Colonic mucosa (tissue), 4 donors: ENCODE results near the gene DEFB114. TPM values are rescaled to one million over a fixed set of nuclear protein-coding genes. Genes with fewer than 3 reads are reported as not detected.

Experiments used
- DNase-seq: peaks from one replicate; pipeline ENCODE4 v3.0.0-alpha.2; 2020
- H3K27ac ChIP-seq: fragments of 200-600 bp; one replicate; pipeline ENCODE4 v1.8.0; 2021
- H3K27me3 ChIP-seq: fragments of 200-600 bp; one replicate; pipeline ENCODE4 v1.8.0; 2021
- H3K36me3 ChIP-seq: fragments of 200-600 bp; one replicate; pipeline ENCODE4 v1.8.0; 2021
- H3K4me1 ChIP-seq: fragments of 200-600 bp; one replicate; pipeline ENCODE4 v1.8.0; 2021; ENCODE audit warnings: mild to moderate bottlenecking
- H3K4me3 ChIP-seq: fragments of 200-600 bp; one replicate; pipeline ENCODE4 v1.8.0; 2021
- H3K9ac ChIP-seq, 2 donors: one replicate each; pipeline ENCODE4 v1.7.0; 2013; ENCODE audit warnings: control low read depth in 2 of 2, low read depth in 2 of 2, low read length in 2 of 2
- H3K9me3 ChIP-seq: fragments of 200-600 bp; one replicate; pipeline ENCODE4 v1.8.0; 2021
- intact Hi-C: fragments of 100-400 bp; cut with DNase I; formaldehyde crosslinking; loops from one replicate; pipeline ENCODE4 v1.14.1; 2022
- total RNA-seq, 2 donors: library from RNA; stranded (reverse); fragmentation: NEBNext Ultra II Directional in 1 of 2; extraction: Animal tissue kit (Norgen Biotek cat#: 25700) in 1 of 2; gene quantifications; one replicate each; pipeline ENCODE4 v1.2.1, GENCODE V29; 2021
- TF ChIP-seq, protein P1 (sequence below): fragments of 200-600 bp; IDR thresholded peaks from one replicate; pipeline ENCODE4 v1.8.0; 2022; ENCODE audit warnings: antibody characterized with exemption, mild to moderate bottlenecking
- donor health status: healthy.
- donor health status: DM: no; HTN: no; CAD: no.
- donor health status: DM: no; HTN: no; CAD: no.

Gene DEFB114
- total RNA-seq, 2 donors from 2014 or later, result not detected

DNA sequence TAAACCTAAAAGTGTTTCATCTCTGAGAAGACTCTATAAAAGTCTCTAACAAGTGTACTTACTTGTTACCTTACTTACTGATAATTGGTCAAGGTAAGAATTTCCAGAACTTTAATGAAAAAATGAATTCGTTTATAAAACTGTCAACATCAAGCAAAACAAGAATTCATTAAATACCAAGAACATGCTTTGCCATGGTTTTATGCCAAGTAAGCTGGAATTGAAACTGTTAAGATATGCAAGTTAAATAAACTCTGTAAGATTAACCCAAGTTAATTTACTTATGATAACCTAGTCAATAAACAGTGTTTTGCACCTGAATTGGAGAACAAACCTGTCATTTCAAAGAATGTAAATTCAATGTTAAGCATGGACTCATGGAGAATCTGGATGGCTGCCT is 22.6 kb upstream of the DEFB114 start:
- TF ChIP-seq, protein P1, sequence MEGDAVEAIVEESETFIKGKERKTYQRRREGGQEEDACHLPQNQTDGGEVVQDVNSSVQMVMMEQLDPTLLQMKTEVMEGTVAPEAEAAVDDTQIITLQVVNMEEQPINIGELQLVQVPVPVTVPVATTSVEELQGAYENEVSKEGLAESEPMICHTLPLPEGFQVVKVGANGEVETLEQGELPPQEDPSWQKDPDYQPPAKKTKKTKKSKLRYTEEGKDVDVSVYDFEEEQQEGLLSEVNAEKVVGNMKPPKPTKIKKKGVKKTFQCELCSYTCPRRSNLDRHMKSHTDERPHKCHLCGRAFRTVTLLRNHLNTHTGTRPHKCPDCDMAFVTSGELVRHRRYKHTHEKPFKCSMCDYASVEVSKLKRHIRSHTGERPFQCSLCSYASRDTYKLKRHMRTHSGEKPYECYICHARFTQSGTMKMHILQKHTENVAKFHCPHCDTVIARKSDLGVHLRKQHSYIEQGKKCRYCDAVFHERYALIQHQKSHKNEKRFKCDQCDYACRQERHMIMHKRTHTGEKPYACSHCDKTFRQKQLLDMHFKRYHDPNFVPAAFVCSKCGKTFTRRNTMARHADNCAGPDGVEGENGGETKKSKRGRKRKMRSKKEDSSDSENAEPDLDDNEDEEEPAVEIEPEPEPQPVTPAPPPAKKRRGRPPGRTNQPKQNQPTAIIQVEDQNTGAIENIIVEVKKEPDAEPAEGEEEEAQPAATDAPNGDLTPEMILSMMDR, result no peak
- DNase-seq, result no peak
- no peak overlapping the region for H3K27ac ChIP-seq
- no peaks in the 10 kb centered on the region for H3K4me1 ChIP-seq
- H3K36me3 ChIP-seq, result no peaks in the 10 kb centered on the region
- no peak overlapping the region for H3K4me3 ChIP-seq
- H3K9me3 ChIP-seq, result no peaks in the 10 kb centered on the region
- no peaks in the 10 kb centered on the region for H3K27me3 ChIP-seq
- H3K9ac ChIP-seq, result no peak overlapping the region
- intact Hi-C loops, result no loop called here

DNA sequence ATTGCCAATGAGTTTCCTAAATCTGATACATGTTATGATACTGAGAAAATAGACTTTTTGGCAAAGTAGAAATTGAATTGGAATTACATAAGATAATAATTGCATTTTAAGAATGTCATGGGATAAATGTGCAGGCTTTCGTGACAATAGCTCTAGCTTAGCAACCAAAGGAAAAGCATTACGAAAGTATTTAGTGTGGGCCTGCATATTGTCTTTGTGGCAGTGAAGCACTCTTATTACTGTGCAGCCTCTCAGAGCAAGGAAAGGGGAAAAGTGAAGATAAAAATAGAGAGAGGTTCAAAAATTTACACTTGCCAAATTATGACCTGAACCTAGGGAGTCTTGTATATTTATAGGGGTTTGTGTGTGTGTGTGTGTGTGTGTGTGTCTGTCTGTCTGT is 18.1 kb upstream of the DEFB114 start:
- no peaks in the 10 kb centered on the region for H3K9me3 ChIP-seq
- H3K27me3 ChIP-seq, result no peaks in the 10 kb centered on the region
- TF ChIP-seq, protein P1, result no peak
- no peaks in the 10 kb centered on the region for H3K4me1 ChIP-seq
- no peak overlapping the region for H3K9ac ChIP-seq
- intact Hi-C loops, result no loop called here
- no peak overlapping the region for H3K27ac ChIP-seq
- DNase-seq, result no peak
- no peak overlapping the region for H3K4me3 ChIP-seq
- no peaks in the 10 kb centered on the region for H3K36me3 ChIP-seq

DNA sequence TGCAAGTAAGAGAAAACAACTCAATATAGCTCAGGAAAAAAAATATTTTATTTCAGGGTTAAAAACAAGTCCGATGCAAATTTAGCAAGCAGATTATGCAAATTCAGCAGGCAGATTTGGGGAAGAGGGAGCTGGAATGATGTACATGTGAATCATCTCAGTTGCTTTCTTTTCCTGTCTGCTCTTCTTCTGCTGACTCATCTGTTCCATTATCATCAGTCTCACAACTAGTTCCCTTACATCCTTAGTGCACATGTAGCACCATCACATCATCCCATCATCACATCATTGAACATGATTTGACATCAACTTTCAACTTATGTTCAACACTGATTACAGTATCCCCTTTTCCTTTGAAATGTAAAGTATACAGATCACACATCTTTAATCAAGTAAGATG is 16.9 kb upstream of the DEFB114 start:
- H3K36me3 ChIP-seq, result no peaks in the 10 kb centered on the region
- no peak overlapping the region for H3K27ac ChIP-seq
- TF ChIP-seq, protein P1, result no peak
- no peak overlapping the region for H3K9ac ChIP-seq
- H3K4me1 ChIP-seq, result no peaks in the 10 kb centered on the region
- no peak overlapping the region for H3K4me3 ChIP-seq
- no peaks in the 10 kb centered on the region for H3K27me3 ChIP-seq
- intact Hi-C loops, result no loop called here
- no peak for DNase-seq
- no peaks in the 10 kb centered on the region for H3K9me3 ChIP-seq

DNA sequence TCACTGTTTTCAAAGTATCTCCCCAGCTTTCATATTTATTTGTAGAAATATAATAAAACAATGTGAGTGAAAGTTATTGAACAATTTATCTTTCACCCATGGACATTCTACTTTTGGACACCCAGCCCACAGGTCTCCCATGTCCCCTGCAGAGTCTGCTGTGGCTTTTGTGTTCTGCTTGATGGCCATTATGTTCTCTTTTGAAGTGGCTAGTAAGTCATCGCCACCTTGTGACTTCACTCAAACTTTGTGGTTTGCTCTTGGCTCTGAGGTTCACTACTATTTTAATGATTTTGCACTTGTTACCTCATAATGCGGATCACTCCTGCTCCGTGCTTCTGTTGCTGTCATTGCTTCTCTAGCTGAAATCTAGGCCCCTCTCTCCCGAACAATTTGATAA is 15.6 kb upstream of the DEFB114 start:
- no peaks in the 10 kb centered on the region for H3K4me1 ChIP-seq
- no peak overlapping the region for H3K27ac ChIP-seq
- H3K9ac ChIP-seq, result no peak overlapping the region
- TF ChIP-seq, protein P1, result no peak
- intact Hi-C loops, result no loop called here
- no peaks in the 10 kb centered on the region for H3K9me3 ChIP-seq
- H3K36me3 ChIP-seq, result no peaks in the 10 kb centered on the region
- DNase-seq, result no peak
- H3K27me3 ChIP-seq, result no peaks in the 10 kb centered on the region
- H3K4me3 ChIP-seq, result no peak overlapping the region

DNA sequence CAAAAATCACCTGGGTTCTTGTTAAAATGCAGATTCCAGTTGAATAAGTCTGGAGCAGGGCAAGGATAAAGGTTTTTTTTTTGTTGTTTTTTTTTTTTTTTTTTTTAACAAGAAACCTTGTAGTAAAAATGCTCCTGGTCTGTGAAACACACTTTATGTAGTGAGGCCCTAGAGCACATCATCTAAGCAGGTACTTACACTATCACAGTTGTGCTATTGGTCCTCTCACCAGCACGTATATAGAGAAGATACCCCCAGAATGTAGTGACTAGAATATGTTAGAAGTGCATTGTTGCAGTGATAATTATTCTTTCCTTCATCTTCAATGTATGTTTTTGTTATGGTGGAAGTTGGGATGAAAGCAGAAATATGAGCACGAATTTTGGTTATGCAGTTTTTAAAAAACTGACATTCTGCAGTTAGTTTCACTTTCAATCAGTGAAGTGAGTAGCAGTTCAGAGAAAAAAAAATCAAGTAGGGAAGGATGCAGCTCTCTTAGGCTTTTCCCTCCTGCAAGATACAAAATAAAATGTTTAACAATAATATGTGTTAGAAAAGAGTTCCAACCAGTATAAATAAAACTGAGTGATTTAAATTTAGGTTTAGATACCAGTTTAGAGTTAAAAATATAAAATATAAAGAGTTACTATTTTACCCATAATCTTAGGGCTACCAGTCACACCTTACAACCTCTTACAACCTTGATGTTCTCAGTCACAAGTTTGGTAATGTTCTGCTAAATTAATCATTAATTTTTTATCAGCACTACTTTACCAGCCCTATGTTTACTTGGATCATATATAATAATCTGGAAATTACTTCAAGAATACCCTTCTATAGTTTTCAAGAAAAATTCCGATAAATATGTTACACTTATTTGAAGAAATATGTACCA is 14.6 kb upstream of the DEFB114 start:
- Histone ChIP-seq H3K4me1 (no peaks in the 10 kb centered on the region), H3K4me3 (no peak overlapping the region), H3K36me3 (no peaks in the 10 kb centered on the region), H3K9ac (no peak overlapping the region), H3K27me3 (no peaks in the 10 kb centered on the region), H3K9me3 (no peaks in the 10 kb centered on the region), H3K27ac (no peak overlapping the region)
- TF ChIP-seq, protein P1, result no peak
- DNase-seq, result no peak
- intact Hi-C loops, result no loop called here
